Neural progenitor cell (in vitro differentiated cells): ENCODE measurements around the gene PLEKHG1.

Source experiments
- EZH2 ChIP-seq: fragments of 200-600 bp; sonication (generic); IDR thresholded peaks from 2 replicates; pipeline ENCODE4 v1.6.1; 2017; ENCODE audit warnings: antibody characterized with exemption, mild to moderate bottlenecking, moderate library complexity
- EZH2phosphoT487 ChIP-seq: fragments of 200-600 bp; sonication (generic); IDR thresholded peaks from 2 replicates; pipeline ENCODE4 v1.6.1; 2017; ENCODE audit warnings: antibody characterized with exemption
- TF ChIP-seq, protein P1 (sequence below): fragments of 200-600 bp; sonication (generic); IDR thresholded peaks from 2 replicates; pipeline ENCODE4 v1.5.1; 2017; ENCODE audit warnings: antibody characterized with exemption, mild to moderate bottlenecking

DNA sequence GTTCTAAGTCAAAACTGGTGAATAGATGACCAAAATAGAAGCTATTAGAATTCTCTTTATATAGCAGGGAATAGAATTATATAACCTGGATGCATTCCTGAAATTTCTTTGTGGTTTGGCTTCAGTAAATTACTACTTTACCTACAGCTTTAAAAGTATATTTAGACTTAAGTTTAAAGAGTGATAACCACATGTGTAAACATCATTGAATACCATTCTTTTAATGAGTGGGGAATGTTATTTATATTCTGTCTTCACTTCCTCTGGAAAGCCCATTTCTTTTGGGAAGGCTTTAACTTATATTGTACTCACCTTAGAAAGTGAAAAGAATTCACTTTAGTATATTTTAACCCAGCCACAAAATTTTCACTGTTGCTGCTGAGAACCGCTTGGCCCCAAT lies 39.1 kb downstream of the PLEKHG1 start:
- TF ChIP-seq, protein P1, sequence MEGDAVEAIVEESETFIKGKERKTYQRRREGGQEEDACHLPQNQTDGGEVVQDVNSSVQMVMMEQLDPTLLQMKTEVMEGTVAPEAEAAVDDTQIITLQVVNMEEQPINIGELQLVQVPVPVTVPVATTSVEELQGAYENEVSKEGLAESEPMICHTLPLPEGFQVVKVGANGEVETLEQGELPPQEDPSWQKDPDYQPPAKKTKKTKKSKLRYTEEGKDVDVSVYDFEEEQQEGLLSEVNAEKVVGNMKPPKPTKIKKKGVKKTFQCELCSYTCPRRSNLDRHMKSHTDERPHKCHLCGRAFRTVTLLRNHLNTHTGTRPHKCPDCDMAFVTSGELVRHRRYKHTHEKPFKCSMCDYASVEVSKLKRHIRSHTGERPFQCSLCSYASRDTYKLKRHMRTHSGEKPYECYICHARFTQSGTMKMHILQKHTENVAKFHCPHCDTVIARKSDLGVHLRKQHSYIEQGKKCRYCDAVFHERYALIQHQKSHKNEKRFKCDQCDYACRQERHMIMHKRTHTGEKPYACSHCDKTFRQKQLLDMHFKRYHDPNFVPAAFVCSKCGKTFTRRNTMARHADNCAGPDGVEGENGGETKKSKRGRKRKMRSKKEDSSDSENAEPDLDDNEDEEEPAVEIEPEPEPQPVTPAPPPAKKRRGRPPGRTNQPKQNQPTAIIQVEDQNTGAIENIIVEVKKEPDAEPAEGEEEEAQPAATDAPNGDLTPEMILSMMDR: no peak
- TF ChIP-seq EZH2 (no peak), EZH2phosphoT487 (no peak)
